Stimulated activated naive CD4-positive, alpha-beta T cell treated with Interleukin-2 at 50 U/mL for 16 hours (primary cell): ENCODE measurements around the gene VCAM1.
"Not testable (repeated sequence)": the region's sequence is repeated elsewhere in the genome, so short reads cannot be mapped to it uniquely, and the experiment has no call there.

ENCODE experiments used
- DNase-seq: peaks from one replicate; lab custom pipeline; 2025; lab: John Stamatoyannopoulos, UW

The VCAM1 gene, protein sequence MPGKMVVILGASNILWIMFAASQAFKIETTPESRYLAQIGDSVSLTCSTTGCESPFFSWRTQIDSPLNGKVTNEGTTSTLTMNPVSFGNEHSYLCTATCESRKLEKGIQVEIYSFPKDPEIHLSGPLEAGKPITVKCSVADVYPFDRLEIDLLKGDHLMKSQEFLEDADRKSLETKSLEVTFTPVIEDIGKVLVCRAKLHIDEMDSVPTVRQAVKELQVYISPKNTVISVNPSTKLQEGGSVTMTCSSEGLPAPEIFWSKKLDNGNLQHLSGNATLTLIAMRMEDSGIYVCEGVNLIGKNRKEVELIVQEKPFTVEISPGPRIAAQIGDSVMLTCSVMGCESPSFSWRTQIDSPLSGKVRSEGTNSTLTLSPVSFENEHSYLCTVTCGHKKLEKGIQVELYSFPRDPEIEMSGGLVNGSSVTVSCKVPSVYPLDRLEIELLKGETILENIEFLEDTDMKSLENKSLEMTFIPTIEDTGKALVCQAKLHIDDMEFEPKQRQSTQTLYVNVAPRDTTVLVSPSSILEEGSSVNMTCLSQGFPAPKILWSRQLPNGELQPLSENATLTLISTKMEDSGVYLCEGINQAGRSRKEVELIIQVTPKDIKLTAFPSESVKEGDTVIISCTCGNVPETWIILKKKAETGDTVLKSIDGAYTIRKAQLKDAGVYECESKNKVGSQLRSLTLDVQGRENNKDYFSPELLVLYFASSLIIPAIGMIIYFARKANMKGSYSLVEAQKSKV

GRCh38 chr1:100719490-100719889 is at the start of gene VCAM1:
TSS of gene VCAM1 (plus strand) at chr1:100719742. CDS start at chr1:100719861, 119 bp downstream.
- DNase-seq: no peak

GRCh38 chr1:100670083-100670482 is 49.5 kb upstream of the VCAM1 start:
- no peak for DNase-seq

DNA sequence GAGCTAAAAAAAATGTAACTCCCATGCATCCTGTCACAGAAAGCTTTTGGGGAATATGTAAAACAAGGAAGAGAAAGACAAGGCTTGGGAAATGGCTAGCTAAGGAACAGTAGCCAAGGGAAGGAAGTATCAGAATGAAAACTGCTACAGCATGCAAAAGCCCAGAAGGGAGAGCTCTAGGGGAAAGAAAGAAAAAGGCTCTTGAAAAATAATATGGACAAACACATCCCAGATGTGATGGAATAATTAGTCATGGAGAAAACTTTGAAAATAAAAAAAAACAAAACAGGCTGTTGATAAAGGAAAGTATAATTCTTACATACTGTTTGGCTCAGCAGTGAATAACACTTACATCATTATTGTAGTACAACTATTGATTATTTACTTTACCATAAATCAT is 47.9 kb upstream of the VCAM1 start:
- DNase-seq: no peak

DNA sequence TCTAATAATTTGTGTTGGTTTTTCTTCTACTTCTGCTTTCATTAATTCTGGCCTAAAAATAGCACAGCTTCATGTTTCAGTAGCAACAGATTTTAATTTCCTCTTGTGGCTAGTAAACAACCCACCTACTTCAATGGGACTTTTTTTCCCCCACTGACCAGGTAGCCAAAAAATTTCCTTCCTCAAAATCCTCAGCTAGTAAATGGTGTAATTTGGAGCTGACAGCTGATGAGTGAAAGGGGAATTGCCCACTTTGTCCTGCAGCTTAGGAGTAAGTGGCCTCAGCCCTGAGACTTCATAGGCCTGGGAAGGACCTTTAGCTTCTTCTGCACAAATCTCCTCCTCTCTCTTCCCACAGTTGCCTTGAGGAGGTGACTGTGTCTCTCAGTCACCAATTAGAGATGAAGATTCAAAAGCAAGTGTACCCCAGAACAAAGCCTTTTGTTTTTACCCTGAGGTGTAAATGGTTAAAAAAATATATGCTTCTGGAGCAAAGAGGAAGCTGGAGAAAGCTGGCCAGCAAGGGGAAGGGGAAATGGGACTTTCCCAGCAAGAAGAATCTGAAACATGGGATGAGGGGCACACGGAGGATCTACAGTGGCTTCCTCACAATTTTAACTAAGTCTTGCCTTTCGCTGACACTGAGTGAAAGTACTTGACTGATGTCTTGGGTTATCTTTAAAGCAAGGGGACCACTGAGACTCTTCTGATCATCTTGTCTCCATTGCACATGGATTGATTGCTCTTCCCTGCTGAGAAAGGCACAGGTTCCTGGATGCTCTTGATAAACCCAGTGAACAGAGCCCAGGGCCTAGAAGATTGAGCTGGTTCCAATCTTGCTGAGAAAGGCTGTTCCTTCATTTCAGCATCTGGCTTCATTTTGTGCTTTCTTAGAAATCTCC is 35.8 kb upstream of the VCAM1 start:
- no peak for DNase-seq

DNA sequence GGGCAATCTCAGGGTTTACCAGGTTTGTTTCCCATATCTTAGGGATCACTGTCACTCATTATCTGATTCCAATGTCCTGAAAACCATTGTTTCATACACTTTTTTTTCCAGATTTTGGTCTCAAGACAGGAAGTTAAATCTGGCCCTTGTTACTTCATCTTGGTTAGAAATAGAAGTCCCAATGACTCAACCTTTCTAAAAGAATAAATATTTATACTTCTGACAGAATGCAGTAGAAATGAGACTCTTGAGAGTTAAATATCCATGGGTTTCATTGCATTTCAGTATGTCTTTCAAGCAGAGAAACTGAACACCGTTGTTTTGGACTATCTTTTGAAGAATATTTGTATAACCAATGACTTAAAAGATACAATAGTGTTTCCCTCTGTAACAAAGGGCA is 19.8 kb upstream of the VCAM1 start:
- no peak for DNase-seq

DNA sequence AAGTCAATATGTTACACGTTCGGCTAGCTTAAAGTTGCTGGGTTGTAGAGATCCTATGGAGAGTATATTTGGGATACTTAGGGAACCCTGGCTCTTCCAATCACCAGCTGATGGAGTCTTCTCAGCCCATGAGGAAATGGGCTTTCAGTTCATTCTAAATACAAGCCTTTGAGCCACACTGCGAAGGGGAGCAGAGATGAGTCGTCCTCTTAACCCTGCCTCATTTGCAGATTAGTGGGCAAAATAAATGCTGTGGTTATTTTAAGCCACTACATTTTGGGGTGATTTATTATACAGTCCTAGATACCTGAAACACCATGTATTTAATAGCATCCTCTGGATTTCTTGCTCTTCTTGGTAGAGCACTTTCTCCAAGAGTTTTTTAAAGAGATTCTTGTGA is 19.0 kb upstream of the VCAM1 start:
- no peak for DNase-seq

GRCh38 chr1:100703052-100703451 is 16.5 kb upstream of the VCAM1 start:
- DNase-seq: no peak

- no peak for DNase-seq
These were observed 15.8 kb upstream of the VCAM1 start for GRCh38 chr1:100703716-100704115.

DNA sequence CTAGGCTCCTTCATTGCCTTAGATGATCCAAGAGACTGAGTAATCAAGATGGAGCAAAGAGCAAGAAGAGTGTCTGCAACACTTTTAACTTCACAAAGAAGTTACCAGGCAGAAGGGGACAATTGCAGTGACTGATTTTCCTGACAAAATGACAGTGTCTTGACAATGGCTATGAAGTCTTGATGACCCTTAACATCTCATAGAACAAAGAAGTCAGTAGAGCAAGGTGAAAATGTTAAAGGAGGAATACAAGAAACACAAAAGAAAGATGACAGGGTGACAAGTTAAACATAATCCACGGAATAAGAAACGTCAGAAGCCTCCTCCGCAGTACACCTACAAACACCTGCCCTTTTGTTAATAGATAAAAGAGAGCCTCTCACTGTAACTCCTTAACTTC is 15.1 kb upstream of the VCAM1 start:
- no peak for DNase-seq

- DNase-seq: no peak
These were observed 13.2 kb upstream of the VCAM1 start for GRCh38 chr1:100706296-100706695.

GRCh38 chr1:100706856-100707255 is 12.7 kb upstream of the VCAM1 start:
- no peak for DNase-seq

- DNase-seq: no peak
These were observed 11.0 kb upstream of the VCAM1 start for GRCh38 chr1:100708476-100709062.

DNA sequence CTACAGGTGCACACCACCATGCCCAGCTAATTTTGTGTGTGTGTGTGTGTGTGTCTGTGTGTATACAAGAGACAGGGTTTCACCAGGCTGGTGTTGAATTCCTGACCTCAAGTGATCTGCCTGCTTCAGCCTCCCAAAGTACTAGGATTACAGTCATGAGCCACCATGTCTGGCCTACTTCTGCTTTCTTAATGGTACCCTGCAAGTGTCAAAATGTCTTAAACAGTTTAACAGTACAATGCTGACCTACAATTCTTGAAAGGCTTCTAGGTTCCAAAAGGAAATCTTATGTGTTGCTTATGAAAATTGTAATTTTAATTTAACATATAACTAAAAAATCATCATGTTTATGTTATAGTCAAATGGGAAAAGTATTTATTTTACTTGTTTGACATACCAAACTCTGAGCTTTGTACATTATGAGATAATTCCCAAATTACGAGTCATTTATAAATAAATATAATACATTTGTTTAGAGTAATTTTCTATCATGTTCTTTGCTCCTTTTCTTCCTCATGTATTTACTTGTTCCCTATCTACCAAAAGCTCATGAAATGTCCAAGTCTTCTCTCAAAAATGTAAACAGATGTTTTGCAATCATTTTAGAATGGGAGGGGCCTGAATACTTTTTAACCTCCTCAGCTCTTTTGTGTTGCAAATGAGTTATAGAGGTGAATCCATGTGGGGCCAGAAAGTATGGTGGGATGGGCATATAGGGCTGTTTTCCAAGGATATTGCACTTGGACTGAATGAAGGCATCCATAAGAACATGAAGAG is 8.4 kb upstream of the VCAM1 start:
- no peak for DNase-seq

DNA sequence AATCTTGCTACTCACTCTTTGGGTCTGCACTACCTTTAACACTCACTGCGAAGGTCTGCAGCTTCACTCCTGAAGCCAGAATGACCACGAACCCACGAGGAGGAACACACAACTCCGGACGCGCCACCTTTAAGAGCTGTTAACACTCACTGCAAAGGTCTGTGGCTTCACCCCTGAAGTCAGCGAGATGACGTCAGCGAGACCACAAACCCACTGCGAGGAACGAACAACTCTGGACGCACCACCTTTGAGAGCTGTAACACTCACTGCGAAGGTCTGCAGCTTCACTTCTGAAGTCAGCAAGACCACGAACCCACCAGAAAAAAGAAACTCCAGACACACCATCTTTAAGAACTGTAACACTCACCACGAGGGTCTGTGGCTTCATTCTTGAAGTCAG is 6.5 kb upstream of the VCAM1 start:
- DNase-seq: not testable (repeated sequence)

GRCh38 chr1:100713626-100714025 is 5.9 kb upstream of the VCAM1 start:
- DNase-seq: no peak

DNA sequence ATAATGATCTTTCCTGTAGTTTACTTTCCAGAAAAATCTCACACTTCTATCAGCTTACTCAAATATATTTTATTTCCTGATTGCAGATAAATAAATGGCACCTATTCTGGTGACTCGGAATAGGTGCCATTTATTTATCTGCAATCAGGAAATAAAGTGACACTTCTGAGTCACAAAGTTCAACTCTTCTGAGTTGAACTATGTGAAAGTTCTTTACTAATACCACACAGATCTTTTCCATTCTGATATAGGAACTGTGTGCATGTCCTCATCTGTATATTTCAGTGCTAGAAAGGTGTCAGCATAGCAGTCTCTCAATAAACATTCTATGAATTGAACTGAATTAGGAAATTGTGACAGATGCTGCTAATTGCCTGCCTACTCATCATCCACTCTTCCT is 4.9 kb upstream of the VCAM1 start:
- no peak for DNase-seq

GRCh38 chr1:100717218-100717617 is 2.3 kb upstream of the VCAM1 start:
- no peak for DNase-seq

GRCh38 chr1:100718581-100718980 is 961 bp upstream of the VCAM1 start:
- no peak for DNase-seq

- DNase-seq: no peak
These were observed 559 bp downstream of the VCAM1 start for GRCh38 chr1:100720101-100720500.

GRCh38 chr1:100720751-100721150 is 1.2 kb downstream of the VCAM1 start:
- DNase-seq: no peak

DNA sequence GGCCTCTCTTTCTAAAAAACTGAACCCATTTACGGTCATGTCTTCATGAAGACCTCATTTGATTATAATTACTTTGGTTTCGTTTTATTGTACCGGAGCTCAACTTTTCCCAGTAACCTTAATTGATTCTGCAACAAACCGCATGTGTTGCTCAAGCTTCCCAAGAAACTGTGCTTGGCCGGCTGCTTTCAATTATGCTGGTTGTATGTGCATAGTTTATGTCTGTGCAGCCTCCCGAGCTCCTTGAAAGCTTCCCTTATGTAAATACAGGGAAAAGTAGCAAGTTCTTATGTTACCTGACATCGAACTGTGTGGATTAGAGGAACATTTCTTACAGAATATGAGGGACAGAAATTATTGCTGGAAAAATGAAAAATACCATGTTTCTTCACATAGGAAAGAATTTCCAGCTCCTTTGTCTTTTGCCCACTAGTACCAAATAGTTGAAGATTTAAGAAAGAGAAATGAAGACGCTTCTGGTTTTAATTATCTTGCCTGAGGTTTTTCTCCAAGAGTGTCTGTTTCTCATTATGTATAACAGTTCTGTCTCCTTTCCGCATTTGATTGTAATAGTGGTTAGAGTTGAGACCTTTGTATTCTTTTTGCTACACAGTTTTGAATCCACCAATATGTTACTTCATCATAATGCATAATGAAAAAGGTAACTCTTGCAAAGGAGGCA is 2.1 kb downstream of the VCAM1 start:
- DNase-seq: no peak
